AG04450 (cell line): ENCODE data around the gene RNFT2. TPM values are rescaled to one million over a fixed set of nuclear protein-coding genes. Genes with fewer than 3 reads are reported as not detected.

Experiments used
- CTCF ChIA-PET: fragments of 300-600, 350-600 bp; formaldehyde crosslinking; extraction: SDS; loops from one replicate; lab custom pipeline; 2022; ENCODE audit warnings: antibody characterized with exemption, inconsistent platforms; lab: Charles Lee
- POLR2A ChIA-PET: fragments of 350-600 bp; formaldehyde crosslinking; extraction: SDS; loops from one replicate; lab custom pipeline; 2021; ENCODE audit warnings: antibody characterized with exemption, inconsistent platforms; lab: Yijun Ruan, JAX
- DNase-seq: peaks from one replicate; pipeline ENCODE4 v3.0.0-alpha.2; 2011; ENCODE audit warnings: low read depth, low spot score
- H3K27ac ChIP-seq: one replicate; pipeline ENCODE4 v1.5.1; 2012; ENCODE audit warnings: low read depth, low read length, control low read depth
- H3K27me3 ChIP-seq: one replicate; pipeline ENCODE4 v1.6.0; 2012; ENCODE audit warnings: low read length; ENCODE audit not compliant: control insufficient read depth, insufficient read depth
- H3K4me3 ChIP-seq: 2 replicates; pipeline ENCODE4 v1.5.1; 2011; ENCODE audit warnings: mild to moderate bottlenecking, low read depth, low read length, control low read depth
- H3K9me3 ChIP-seq: 2 replicates; pipeline ENCODE4 v1.5.1; 2012; ENCODE audit warnings: low read length; ENCODE audit not compliant: control insufficient read depth, insufficient read depth
- polyA minus RNA-seq: library from RNA; depleted of rRNA, polyadenylated mRNA; stranded (reverse); fragments of >200 nt; gene quantifications from 2 replicates; pipeline ENCODE4 v1.2.3, GENCODE V29; 2011; rRNA and poly(A)+ RNA removed
- polyA plus RNA-seq: library from polyadenylated mRNA; depleted of rRNA; stranded (reverse); fragments of >200 nt; gene quantifications from 2 replicates; pipeline ENCODE4 v1.2.3, GENCODE V29; 2011; rRNA removed
- TF ChIP-seq, protein P1 (sequence below): IDR thresholded peaks from 2 replicates; pipeline ENCODE4 v1.5.1; 2011; ENCODE audit warnings: low read depth, low read length, control low read depth, inconsistent platforms

The RNFT2 gene, protein sequence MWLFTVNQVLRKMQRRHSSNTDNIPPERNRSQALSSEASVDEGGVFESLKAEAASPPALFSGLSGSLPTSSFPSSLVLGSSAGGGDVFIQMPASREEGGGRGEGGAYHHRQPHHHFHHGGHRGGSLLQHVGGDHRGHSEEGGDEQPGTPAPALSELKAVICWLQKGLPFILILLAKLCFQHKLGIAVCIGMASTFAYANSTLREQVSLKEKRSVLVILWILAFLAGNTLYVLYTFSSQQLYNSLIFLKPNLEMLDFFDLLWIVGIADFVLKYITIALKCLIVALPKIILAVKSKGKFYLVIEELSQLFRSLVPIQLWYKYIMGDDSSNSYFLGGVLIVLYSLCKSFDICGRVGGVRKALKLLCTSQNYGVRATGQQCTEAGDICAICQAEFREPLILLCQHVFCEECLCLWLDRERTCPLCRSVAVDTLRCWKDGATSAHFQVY
- polyA plus RNA-seq (2.1 and 2.3 TPM in 2 replicates), polyA minus RNA-seq (8.1 and 8.7 TPM in 2 replicates)

DNA sequence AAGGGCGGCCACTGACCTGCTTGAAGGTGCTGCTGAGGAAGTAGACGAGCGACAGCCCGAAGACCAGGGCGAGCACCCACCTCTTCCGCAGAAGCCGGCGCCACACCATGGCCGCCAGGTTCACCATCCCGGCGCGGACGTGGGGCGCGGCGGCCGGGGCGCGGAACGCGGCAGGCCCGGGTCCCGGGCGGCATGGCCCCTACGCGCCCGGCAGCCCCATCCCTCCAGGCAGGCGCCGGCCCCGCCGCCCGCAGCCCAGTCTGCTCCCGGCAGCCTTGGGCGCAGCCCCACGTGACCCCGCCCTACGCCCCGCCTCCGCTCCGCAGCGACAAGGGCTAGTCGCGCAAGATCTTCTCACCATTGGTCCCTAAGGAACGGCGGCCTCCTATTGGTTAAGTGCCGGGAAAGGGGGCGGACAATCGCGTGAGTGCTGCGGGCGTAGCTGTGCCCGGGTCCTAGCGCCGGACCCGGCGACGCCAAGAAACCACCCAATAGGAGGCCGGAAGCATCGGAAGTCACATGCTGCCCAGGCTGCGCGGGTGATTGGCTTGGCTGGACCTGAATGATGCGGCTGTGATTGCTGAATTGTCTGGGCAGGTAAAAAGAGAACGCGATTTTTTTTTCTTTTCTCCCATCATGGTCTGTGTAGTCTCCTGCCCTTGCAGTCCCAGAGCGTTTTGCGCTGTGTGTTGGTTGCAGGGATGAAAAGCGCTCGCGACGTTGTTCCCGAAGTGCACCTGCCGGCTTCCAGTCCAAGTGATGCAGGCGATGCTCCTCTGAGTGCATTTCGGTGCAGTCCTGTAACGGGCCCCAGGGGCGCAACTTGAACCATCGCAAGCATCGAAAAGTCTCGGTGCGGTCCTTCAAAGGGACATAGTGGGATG is at the start of gene RNFT2, which contains the start of gene SPRING1:
Gene RNFT2 (plus strand): TSS at position 542 of the 884 bp plus-strand sequence. CDS start 2,183 bp downstream, outside the sequence.
Gene SPRING1 (minus strand): TSS at position 296 of the 884 bp plus-strand sequence. CDS start 169 bp downstream, at position 127.
- POLR2A ChIA-PET, result interaction anchor here (0.6 kb wide), 2 partner anchors 299 to 450 kb away, joined by 3 to 6 read pairs; no protein-coding TSS in a partner anchor
- TF ChIP-seq, protein P1, sequence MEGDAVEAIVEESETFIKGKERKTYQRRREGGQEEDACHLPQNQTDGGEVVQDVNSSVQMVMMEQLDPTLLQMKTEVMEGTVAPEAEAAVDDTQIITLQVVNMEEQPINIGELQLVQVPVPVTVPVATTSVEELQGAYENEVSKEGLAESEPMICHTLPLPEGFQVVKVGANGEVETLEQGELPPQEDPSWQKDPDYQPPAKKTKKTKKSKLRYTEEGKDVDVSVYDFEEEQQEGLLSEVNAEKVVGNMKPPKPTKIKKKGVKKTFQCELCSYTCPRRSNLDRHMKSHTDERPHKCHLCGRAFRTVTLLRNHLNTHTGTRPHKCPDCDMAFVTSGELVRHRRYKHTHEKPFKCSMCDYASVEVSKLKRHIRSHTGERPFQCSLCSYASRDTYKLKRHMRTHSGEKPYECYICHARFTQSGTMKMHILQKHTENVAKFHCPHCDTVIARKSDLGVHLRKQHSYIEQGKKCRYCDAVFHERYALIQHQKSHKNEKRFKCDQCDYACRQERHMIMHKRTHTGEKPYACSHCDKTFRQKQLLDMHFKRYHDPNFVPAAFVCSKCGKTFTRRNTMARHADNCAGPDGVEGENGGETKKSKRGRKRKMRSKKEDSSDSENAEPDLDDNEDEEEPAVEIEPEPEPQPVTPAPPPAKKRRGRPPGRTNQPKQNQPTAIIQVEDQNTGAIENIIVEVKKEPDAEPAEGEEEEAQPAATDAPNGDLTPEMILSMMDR, result peak; percentile 22; the same call in 1 of the 2 replicates

DNA sequence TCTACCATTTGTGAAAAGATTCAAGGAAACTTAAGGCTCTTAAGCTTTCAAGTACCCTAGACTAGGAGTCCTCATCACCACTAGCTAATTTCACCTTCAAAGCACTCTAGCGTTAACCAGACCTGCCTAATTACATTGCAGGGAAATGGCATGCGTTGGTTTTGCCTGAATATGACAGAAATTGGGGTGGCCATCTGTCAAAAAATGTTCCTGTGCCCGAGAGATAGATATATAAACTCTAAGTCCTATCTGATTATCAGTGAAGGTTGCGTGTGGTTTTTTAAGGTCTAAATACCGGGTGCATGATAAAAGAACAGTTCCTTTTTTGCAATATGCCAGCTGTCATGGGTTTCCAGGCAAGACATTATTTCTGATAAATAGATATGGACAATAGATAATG is 48.6 kb upstream of the RNFT2 start:
- Histone ChIP-seq H3K27me3 (peaks cover 44% of the 10 kb centered on the region), H3K9me3 (no peaks in the 10 kb centered on the region), H3K4me3 (no peak overlapping the region), H3K27ac (no peak overlapping the region)
- DNase-seq, result no peak
- ChIA-PET POLR2A (no interaction called here), CTCF (interaction anchor here (0.6 to 1.0 kb wide), 2 partner anchors 14 to 235 kb away, joined by 3 to 4 read pairs; no protein-coding TSS in a partner anchor)
- TF ChIP-seq, protein P1, result no peak

More for the DNA sequence above, at the start of gene RNFT2, which contains the start of gene SPRING1:
- peak; percentile 98 for DNase-seq
- Histone ChIP-seq H3K9me3 (no peaks in the 10 kb centered on the region), H3K27me3 (no peaks in the 10 kb centered on the region), H3K27ac (no peak within 1 kb of the TSS), H3K4me3 (peak within 1 kb of the TSS; percentile 91)
- CTCF ChIA-PET, result no interaction called here

DNA sequence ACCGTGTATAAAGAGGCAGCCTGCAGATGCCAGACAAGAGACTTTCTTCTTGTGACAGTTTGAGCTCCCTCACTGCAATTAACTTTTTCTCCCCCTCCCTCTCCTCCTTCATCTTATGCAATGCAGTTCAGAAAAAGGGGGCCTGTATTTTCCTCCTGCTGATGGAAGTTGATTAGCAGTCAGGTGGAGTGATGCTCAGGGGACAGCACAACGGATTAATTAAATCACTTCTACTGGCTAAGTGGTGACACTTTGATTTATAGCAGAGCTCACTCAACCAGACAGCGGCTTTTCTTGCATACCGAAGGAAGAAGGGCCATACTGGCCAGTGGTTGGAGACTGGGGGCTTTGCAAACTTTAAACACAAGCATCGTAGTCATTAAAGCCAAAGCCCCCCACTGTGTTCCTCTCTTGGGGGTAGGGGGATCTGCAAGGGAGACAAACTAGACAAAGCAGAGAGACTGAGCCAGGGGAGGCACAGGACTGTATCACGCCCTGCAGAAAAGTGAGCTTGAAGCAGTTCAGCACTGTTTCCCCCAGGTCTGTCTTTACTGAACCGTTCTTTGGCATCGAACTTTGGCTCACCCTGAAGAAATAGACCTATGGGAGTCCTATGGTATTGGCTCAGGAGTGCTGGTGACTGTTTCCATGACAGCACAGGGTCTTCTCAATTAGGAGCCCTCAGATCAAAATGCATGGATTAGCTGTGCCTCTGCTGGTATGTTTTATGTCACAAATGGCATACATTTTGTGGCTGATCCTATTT is 48.0 kb upstream of the RNFT2 start:
- DNase-seq, result no peak
- TF ChIP-seq, protein P1, result no peak
- Histone ChIP-seq H3K4me3 (no peak overlapping the region), H3K9me3 (no peaks in the 10 kb centered on the region), H3K27ac (no peak overlapping the region), H3K27me3 (peaks cover 49% of the 10 kb centered on the region)
- POLR2A ChIA-PET, result no interaction called here
- CTCF ChIA-PET, result interaction anchor here (0.6 to 1.0 kb wide), 2 partner anchors 13 to 235 kb away, joined by 3 to 4 read pairs; no protein-coding TSS in a partner anchor

DNA sequence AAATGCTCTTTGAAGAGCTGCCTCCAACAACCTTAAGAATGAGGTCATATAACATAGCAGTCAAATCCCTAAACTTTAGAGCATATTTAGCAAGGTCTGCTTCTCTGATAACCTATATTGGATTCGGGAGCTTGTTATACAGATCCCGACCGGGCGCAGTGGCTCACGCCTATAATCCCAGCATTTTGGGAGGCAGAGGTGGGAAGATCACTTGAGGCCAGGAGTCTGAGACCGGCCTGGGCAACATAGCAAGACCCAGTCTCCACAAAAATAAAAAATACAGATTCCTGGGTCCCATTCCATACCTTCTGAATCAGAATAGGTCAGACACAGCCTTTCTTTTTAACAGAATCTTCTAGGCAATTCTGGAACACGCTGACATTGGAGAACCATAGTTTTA is 46.9 kb upstream of the RNFT2 start:
- no peak overlapping the region for H3K27ac ChIP-seq
- ChIA-PET CTCF (interaction anchor here (0.6 kb wide), 1 partner anchor 85 kb away, joined by 3 read pairs; no protein-coding TSS in a partner anchor), POLR2A (no interaction called here)
- H3K4me3 ChIP-seq, result no peak overlapping the region
- no peak for DNase-seq
- TF ChIP-seq, protein P1, result no peak
- peaks cover 56% of the 10 kb centered on the region for H3K27me3 ChIP-seq
- H3K9me3 ChIP-seq, result no peaks in the 10 kb centered on the region
